WTC11 (cell line): ENCODE data around the gene SULT2B1. TPM values are rescaled to one million over a fixed set of nuclear protein-coding genes. Genes with fewer than 3 reads are reported as not detected.

Experiments
- ATAC-seq: fragments of 200-7000 bp; cut with Tn5 transposase; 2 replicates; pipeline ENCODE4 v1.10.0; 2021; ENCODE audit warnings: mild to moderate bottlenecking, moderate library complexity
- CTCF ChIA-PET: fragments of 300-600 bp; sonication (Branson Sonifier 250); formaldehyde crosslinking; loops from one replicate; lab custom pipeline; 2021; ENCODE audit warnings: antibody characterized with exemption; lab: Charles Lee
- POLR2A ChIA-PET: fragments of 350-600 bp; sonication (Branson Sonifier 250); formaldehyde crosslinking; loops from one replicate; lab custom pipeline; 2021; ENCODE audit warnings: antibody characterized with exemption; lab: Charles Lee
- DNase-seq: peaks from one replicate; pipeline ENCODE4 v3.0.0; 2021; ENCODE audit warnings: low spot score
- H3K27ac Mint-ChIP-seq: 2 replicates; pipeline ENCODE4 v1.8.0; 2021; ENCODE audit warnings: mixed read lengths
- H3K27me3 Mint-ChIP-seq: 2 replicates; pipeline ENCODE4 v1.8.0; 2021; ENCODE audit warnings: low read depth, mild to moderate bottlenecking, moderate library complexity, mixed read lengths
- H3K36me3 Mint-ChIP-seq: 2 replicates; pipeline ENCODE4 v1.8.0; 2021; ENCODE audit warnings: mixed read lengths
- H3K4me1 Mint-ChIP-seq: 2 replicates; pipeline ENCODE4 v1.8.0; 2022; ENCODE audit warnings: mixed read lengths
- H3K4me3 Mint-ChIP-seq: 2 replicates; pipeline ENCODE4 v1.8.0; 2021; ENCODE audit warnings: mild to moderate bottlenecking, moderate library complexity, mixed read lengths
- H3K9me3 Mint-ChIP-seq: 2 replicates; pipeline ENCODE4 v1.8.0; 2021; ENCODE audit warnings: mixed read lengths
- ATF1 ChIP-seq: sonication (generic); formaldehyde crosslinking; IDR thresholded peaks from 2 replicates; pipeline ENCODE4 v1.8.1; 2023; ENCODE audit warnings: mild to moderate bottlenecking, moderate library complexity, missing genetic modification reagents
- EMX1 ChIP-seq: fragments of 250-450 bp; sonication (Bioruptor Pico); IDR thresholded peaks from 2 replicates; pipeline ENCODE4 v1.8.0; 2021; ENCODE audit warnings: mild to moderate bottlenecking
- ETV6 ChIP-seq: sonication (generic); formaldehyde crosslinking; IDR thresholded peaks from 2 replicates; pipeline ENCODE4 v1.8.1; 2022; ENCODE audit warnings: mild to moderate bottlenecking, missing genetic modification reagents
- FOXJ3 ChIP-seq: sonication (generic); formaldehyde crosslinking; IDR thresholded peaks from 2 replicates; pipeline ENCODE4 v1.9.0; 2021; ENCODE audit warnings: missing genetic modification reagents, mild to moderate bottlenecking, borderline replicate concordance
- FOXK1 ChIP-seq: sonication (generic); formaldehyde crosslinking; IDR thresholded peaks from 2 replicates; pipeline ENCODE4 v1.8.0; 2022; ENCODE audit warnings: mild to moderate bottlenecking, moderate library complexity, missing genetic modification reagents
- FOXP1 ChIP-seq: sonication (generic); formaldehyde crosslinking; IDR thresholded peaks from 2 replicates; pipeline ENCODE4 v1.8.0; 2022; ENCODE audit warnings: missing genetic modification reagents, mild to moderate bottlenecking, moderate library complexity, borderline replicate concordance
- GRHL2 ChIP-seq: fragments of 250-450 bp; sonication (Bioruptor Pico); IDR thresholded peaks from 2 replicates; pipeline ENCODE4 v1.8.0; 2022; ENCODE audit warnings: mild to moderate bottlenecking, moderate library complexity; ENCODE audit not compliant: insufficient replicate concordance, severe bottlenecking
- GTF2I ChIP-seq: fragments of 250-450 bp; sonication (Bioruptor Pico); conservative IDR thresholded peaks from 2 replicates; pipeline ENCODE4 v1.4.0; 2021; ENCODE audit warnings: mild to moderate bottlenecking
- HMGA2 ChIP-seq: fragments of 250-450 bp; sonication (Bioruptor Pico); IDR thresholded peaks from 2 replicates; pipeline ENCODE4 v1.4.0; 2021; ENCODE audit warnings: mild to moderate bottlenecking, moderate library complexity
- KAT7 ChIP-seq: sonication (generic); formaldehyde crosslinking; IDR thresholded peaks from 2 replicates; pipeline ENCODE4 v1.8.1; 2023; ENCODE audit warnings: missing genetic modification reagents, mild to moderate bottlenecking, borderline replicate concordance
- MXD4 ChIP-seq: fragments of 250-450 bp; sonication (Bioruptor Pico); IDR thresholded peaks from 2 replicates; pipeline ENCODE4 v1.8.0; 2021; ENCODE audit warnings: mild to moderate bottlenecking, moderate library complexity, borderline replicate concordance
- NFATC4 ChIP-seq: fragments of 250-450 bp; sonication (Bioruptor Pico); IDR thresholded peaks from 2 replicates; pipeline ENCODE4 v1.9.0; 2021; ENCODE audit warnings: mild to moderate bottlenecking
- SMAD3 ChIP-seq: sonication (generic); formaldehyde crosslinking; IDR thresholded peaks from 2 replicates; pipeline ENCODE4 v1.8.0; 2022; ENCODE audit warnings: missing genetic modification reagents, mild to moderate bottlenecking, borderline replicate concordance
- SOX15 ChIP-seq: fragments of 250-450 bp; sonication (Bioruptor Pico); IDR thresholded peaks from 2 replicates; pipeline ENCODE4 v1.9.0; 2021; ENCODE audit warnings: mild to moderate bottlenecking
- TEAD4 ChIP-seq: sonication (generic); formaldehyde crosslinking; IDR thresholded peaks from 2 replicates; pipeline ENCODE4 v1.8.0; 2022; ENCODE audit warnings: mild to moderate bottlenecking, missing genetic modification reagents
- ZBTB21 ChIP-seq: sonication (generic); formaldehyde crosslinking; IDR thresholded peaks from 2 replicates; pipeline ENCODE4 v1.8.1; 2023; ENCODE audit warnings: mild to moderate bottlenecking, missing genetic modification reagents, borderline replicate concordance
- ZNF138 ChIP-seq: sonication (generic); formaldehyde crosslinking; conservative IDR thresholded peaks from 2 replicates; pipeline ENCODE4 v1.8.1; 2022; ENCODE audit warnings: mild to moderate bottlenecking, moderate library complexity, missing genetic modification reagents
- ZNF396 ChIP-seq: fragments of 250-450 bp; sonication (Bioruptor Pico); IDR thresholded peaks from 2 replicates; pipeline ENCODE4 v1.8.0; 2021; ENCODE audit warnings: mild to moderate bottlenecking, moderate library complexity, borderline replicate concordance
- total RNA-seq: library from RNA; stranded (reverse); gene quantifications from 3 replicates; pipeline ENCODE4 v1.2.3, GENCODE V29; 2021
- TF ChIP-seq, protein P1 (sequence below): sonication (generic); formaldehyde crosslinking; IDR thresholded peaks from 2 replicates; pipeline ENCODE4 v1.8.1; 2023; ENCODE audit warnings: mild to moderate bottlenecking, missing genetic modification reagents
- TF ChIP-seq, protein P2 (sequence below): fragments of 200-600 bp; IDR thresholded peaks from 2 replicates; pipeline ENCODE4 v1.8.0; 2022; ENCODE audit warnings: antibody characterized with exemption
- TF ChIP-seq, protein P3 (sequence below): fragments of 250-450 bp; sonication (Bioruptor Pico); IDR thresholded peaks from 2 replicates; pipeline ENCODE4 v1.9.0; 2021; ENCODE audit warnings: moderate library complexity, mild to moderate bottlenecking, inconsistent platforms, borderline replicate concordance
- TF ChIP-seq, protein P4 (sequence below): sonication (generic); formaldehyde crosslinking; IDR thresholded peaks from 2 replicates; pipeline ENCODE4 v1.8.1; 2022; ENCODE audit warnings: low read depth, missing genetic modification reagents, borderline replicate concordance
- TF ChIP-seq, protein P5 (sequence below): sonication (generic); formaldehyde crosslinking; IDR thresholded peaks from 2 replicates; pipeline ENCODE4 v1.8.0; 2022; ENCODE audit warnings: missing genetic modification reagents
- TF ChIP-seq, protein P6 (sequence below): sonication (generic); formaldehyde crosslinking; IDR thresholded peaks from 2 replicates; pipeline ENCODE4 v1.8.0; 2022; ENCODE audit warnings: mild to moderate bottlenecking, missing genetic modification reagents
- TF ChIP-seq, protein P7 (sequence below): sonication (generic); formaldehyde crosslinking; IDR thresholded peaks from 2 replicates; pipeline ENCODE4 v1.8.1; 2023; ENCODE audit warnings: mild to moderate bottlenecking, missing genetic modification reagents

The SULT2B1 gene
- total RNA-seq, 1 experiment from 2014 or later, result 0.96 TPM

DNA sequence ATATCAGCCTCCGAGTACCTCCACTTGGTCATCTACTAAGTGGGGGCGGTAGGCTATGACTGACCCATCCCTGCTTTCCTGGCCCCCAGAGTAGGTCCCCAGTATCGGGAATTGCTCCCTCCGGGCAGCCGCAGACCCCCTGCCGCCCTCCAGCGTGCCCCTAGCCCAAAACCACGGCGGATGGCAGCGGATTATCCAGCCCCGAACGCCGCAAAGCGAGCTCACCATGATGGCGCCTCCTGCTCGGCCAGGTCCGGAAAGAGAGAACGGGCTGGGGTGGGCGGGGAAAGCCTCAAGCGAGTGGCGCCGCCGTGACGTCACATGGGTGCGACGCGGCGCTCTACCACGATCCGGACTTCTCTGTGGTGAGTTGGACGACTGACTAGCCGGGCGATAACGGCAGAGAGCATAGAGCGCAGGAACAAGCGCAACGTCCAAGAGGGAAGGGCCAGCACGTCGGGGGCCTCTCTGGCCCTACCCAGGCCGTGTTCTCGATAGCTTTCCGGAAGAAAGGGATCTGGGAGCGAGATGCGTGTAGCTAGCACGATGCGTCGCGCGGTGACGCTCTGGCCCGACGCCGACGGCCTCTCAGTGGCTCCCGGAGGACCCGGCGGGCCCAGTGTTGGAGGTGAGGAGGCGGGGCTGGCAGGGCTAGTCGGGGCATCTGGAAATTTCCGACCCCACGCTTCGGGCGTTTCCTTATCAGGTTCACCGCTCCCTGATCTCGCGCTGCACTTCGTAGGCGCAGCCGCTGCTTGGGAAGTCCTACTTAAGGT lies 67.1 kb downstream of the SULT2B1 start, which contains the start of the genes RPL18 and SPHK2:
RPL18 (minus strand) TSS at position 263 of the 776 bp plus-strand sequence; CDS start at position 228, 35 bp downstream.
SPHK2 (plus strand) TSS at position 591 of the 776 bp plus-strand sequence. CDS start 1,009 bp downstream, outside the sequence.
- peaks cover 60% of the 10 kb centered on the region for H3K4me1 Mint-ChIP-seq
- peaks cover 43% of the 10 kb centered on the region for H3K36me3 Mint-ChIP-seq
- DNase-seq, result peak; percentile 96
- no peak for TF ChIP-seq EMX1 (CRISPR knock-in tag)
- TF ChIP-seq, protein P1, sequence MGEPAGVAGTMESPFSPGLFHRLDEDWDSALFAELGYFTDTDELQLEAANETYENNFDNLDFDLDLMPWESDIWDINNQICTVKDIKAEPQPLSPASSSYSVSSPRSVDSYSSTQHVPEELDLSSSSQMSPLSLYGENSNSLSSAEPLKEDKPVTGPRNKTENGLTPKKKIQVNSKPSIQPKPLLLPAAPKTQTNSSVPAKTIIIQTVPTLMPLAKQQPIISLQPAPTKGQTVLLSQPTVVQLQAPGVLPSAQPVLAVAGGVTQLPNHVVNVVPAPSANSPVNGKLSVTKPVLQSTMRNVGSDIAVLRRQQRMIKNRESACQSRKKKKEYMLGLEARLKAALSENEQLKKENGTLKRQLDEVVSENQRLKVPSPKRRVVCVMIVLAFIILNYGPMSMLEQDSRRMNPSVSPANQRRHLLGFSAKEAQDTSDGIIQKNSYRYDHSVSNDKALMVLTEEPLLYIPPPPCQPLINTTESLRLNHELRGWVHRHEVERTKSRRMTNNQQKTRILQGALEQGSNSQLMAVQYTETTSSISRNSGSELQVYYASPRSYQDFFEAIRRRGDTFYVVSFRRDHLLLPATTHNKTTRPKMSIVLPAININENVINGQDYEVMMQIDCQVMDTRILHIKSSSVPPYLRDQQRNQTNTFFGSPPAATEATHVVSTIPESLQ, result no peak
- TF ChIP-seq, protein P2, sequence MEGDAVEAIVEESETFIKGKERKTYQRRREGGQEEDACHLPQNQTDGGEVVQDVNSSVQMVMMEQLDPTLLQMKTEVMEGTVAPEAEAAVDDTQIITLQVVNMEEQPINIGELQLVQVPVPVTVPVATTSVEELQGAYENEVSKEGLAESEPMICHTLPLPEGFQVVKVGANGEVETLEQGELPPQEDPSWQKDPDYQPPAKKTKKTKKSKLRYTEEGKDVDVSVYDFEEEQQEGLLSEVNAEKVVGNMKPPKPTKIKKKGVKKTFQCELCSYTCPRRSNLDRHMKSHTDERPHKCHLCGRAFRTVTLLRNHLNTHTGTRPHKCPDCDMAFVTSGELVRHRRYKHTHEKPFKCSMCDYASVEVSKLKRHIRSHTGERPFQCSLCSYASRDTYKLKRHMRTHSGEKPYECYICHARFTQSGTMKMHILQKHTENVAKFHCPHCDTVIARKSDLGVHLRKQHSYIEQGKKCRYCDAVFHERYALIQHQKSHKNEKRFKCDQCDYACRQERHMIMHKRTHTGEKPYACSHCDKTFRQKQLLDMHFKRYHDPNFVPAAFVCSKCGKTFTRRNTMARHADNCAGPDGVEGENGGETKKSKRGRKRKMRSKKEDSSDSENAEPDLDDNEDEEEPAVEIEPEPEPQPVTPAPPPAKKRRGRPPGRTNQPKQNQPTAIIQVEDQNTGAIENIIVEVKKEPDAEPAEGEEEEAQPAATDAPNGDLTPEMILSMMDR, result no peak
- peak; percentile 92 for TF ChIP-seq GTF2I (CRISPR knock-in tag)
- TF ChIP-seq SMAD3 (CRISPR knock-in tag), result no peak
- TF ChIP-seq ZNF138, result no peak
- peak; percentile 80; the same call in 1 of the 2 replicates for TF ChIP-seq FOXP1 (CRISPR knock-in tag)
- no peak for TF ChIP-seq ZBTB21
- TF ChIP-seq ATF1 (CRISPR knock-in tag), result peak; percentile 86
- TF ChIP-seq, protein P3, sequence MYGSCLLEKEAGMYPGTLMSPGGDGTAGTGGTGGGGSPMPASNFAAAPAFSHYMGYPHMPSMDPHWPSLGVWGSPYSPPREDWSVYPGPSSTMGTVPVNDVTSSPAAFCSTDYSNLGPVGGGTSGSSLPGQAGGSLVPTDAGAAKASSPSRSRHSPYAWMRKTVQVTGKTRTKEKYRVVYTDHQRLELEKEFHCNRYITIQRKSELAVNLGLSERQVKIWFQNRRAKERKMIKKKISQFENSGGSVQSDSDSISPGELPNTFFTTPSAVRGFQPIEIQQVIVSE, result no peak
- peak; percentile 97 for TF ChIP-seq FOXK1 (CRISPR knock-in tag)
- peak; percentile 41; the same call in 1 of the 2 replicates for TF ChIP-seq ETV6 (CRISPR knock-in tag)
- no peak for TF ChIP-seq HMGA2 (CRISPR knock-in tag)
- TF ChIP-seq NFATC4 (CRISPR knock-in tag), result no peak
- TF ChIP-seq MXD4 (CRISPR knock-in tag), result no peak
- TF ChIP-seq SOX15 (CRISPR knock-in tag), result no peak
- no peak for TF ChIP-seq GRHL2
- no peak for TF ChIP-seq FOXJ3
- TF ChIP-seq, protein P4, sequence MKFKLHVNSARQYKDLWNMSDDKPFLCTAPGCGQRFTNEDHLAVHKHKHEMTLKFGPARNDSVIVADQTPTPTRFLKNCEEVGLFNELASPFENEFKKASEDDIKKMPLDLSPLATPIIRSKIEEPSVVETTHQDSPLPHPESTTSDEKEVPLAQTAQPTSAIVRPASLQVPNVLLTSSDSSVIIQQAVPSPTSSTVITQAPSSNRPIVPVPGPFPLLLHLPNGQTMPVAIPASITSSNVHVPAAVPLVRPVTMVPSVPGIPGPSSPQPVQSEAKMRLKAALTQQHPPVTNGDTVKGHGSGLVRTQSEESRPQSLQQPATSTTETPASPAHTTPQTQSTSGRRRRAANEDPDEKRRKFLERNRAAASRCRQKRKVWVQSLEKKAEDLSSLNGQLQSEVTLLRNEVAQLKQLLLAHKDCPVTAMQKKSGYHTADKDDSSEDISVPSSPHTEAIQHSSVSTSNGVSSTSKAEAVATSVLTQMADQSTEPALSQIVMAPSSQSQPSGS (CRISPR knock-in tag), result no peak
- TF ChIP-seq, protein P5, sequence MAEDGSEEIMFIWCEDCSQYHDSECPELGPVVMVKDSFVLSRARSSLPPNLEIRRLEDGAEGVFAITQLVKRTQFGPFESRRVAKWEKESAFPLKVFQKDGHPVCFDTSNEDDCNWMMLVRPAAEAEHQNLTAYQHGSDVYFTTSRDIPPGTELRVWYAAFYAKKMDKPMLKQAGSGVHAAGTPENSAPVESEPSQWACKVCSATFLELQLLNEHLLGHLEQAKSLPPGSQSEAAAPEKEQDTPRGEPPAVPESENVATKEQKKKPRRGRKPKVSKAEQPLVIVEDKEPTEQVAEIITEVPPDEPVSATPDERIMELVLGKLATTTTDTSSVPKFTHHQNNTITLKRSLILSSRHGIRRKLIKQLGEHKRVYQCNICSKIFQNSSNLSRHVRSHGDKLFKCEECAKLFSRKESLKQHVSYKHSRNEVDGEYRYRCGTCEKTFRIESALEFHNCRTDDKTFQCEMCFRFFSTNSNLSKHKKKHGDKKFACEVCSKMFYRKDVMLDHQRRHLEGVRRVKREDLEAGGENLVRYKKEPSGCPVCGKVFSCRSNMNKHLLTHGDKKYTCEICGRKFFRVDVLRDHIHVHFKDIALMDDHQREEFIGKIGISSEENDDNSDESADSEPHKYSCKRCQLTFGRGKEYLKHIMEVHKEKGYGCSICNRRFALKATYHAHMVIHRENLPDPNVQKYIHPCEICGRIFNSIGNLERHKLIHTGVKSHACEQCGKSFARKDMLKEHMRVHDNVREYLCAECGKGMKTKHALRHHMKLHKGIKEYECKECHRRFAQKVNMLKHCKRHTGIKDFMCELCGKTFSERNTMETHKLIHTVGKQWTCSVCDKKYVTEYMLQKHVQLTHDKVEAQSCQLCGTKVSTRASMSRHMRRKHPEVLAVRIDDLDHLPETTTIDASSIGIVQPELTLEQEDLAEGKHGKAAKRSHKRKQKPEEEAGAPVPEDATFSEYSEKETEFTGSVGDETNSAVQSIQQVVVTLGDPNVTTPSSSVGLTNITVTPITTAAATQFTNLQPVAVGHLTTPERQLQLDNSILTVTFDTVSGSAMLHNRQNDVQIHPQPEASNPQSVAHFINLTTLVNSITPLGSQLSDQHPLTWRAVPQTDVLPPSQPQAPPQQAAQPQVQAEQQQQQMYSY (CRISPR knock-in tag), result no peak
- TF ChIP-seq KAT7, result no peak
- 0 out of 2 replicates have a peak, but pooled peaks have one; percentile 15 for TF ChIP-seq TEAD4 (CRISPR knock-in tag)
- TF ChIP-seq ZNF396 (CRISPR knock-in tag), result no peak
- TF ChIP-seq, protein P6, sequence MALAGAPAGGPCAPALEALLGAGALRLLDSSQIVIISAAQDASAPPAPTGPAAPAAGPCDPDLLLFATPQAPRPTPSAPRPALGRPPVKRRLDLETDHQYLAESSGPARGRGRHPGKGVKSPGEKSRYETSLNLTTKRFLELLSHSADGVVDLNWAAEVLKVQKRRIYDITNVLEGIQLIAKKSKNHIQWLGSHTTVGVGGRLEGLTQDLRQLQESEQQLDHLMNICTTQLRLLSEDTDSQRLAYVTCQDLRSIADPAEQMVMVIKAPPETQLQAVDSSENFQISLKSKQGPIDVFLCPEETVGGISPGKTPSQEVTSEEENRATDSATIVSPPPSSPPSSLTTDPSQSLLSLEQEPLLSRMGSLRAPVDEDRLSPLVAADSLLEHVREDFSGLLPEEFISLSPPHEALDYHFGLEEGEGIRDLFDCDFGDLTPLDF (CRISPR knock-in tag), result no peak
- TF ChIP-seq, protein P7, sequence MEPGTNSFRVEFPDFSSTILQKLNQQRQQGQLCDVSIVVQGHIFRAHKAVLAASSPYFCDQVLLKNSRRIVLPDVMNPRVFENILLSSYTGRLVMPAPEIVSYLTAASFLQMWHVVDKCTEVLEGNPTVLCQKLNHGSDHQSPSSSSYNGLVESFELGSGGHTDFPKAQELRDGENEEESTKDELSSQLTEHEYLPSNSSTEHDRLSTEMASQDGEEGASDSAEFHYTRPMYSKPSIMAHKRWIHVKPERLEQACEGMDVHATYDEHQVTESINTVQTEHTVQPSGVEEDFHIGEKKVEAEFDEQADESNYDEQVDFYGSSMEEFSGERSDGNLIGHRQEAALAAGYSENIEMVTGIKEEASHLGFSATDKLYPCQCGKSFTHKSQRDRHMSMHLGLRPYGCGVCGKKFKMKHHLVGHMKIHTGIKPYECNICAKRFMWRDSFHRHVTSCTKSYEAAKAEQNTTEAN (CRISPR knock-in tag), result peak; percentile 68; the same call in 1 of the 2 replicates

More for the DNA sequence above, 67.1 kb downstream of the SULT2B1 start, which contains the start of the genes RPL18 and SPHK2:
- no peaks in the 10 kb centered on the region; the same call in 1 of the 2 replicates for H3K27me3 Mint-ChIP-seq
- CTCF ChIA-PET, result interaction anchor here (1.0 to 1.6 kb wide), 7 partner anchors 10 to 139 kb away, joined by 3 to 13 read pairs (median 4); no protein-coding TSS in a partner anchor
- POLR2A ChIA-PET, result interaction anchor here (0.5 to 2.8 kb wide), 14 partner anchors 8 to 228 kb away, joined by 3 to 23 read pairs (median 3); partner anchors contain the start of gene KDELR1
- H3K9me3 Mint-ChIP-seq, result no peaks in the 10 kb centered on the region
- peak within 1 kb of the TSS; percentile 99 for H3K4me3 Mint-ChIP-seq
- peak within 1 kb of the TSS; percentile 100 for H3K27ac Mint-ChIP-seq
- ATAC-seq, result peak; percentile 65
